SH-SY5Y (cell line): ENCODE measurements around the gene EFNA2.

Experiments used
- GATA2 ChIP-seq: IDR thresholded peaks from 2 replicates; pipeline ENCODE4 v1.6.1; 2011; ENCODE audit warnings: mild to moderate bottlenecking, low read depth, low read length
- GATA3 ChIP-seq: IDR thresholded peaks from 2 replicates; pipeline ENCODE4 v1.6.1; 2011; ENCODE audit warnings: low read depth, mild to moderate bottlenecking, low read length, moderate library complexity

DNA sequence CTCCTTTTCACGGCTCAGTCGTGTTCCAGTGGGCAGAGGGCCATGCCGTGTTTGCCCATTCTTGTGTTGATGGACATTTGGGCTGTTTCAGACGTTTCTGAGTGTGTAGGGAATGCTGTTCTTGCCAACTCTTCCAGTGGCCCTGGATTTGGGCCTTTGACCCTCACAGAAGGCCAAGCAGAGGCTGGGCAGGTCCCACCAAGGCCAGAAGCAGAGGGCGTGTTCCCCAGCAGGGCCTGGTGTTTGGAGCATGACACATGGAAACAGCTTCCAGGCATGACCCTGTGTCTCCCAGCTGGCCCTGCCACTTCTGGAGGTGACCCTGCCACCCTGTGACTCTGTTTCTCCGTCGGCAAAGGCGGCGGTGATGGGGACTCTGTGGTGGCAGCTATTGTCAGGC is 35.9 kb downstream of the EFNA2 start:
- TF ChIP-seq GATA2 = no peak
- TF ChIP-seq GATA3 = no peak
